Activated effector memory CD4-positive, alpha-beta T cell treated with anti-CD3 and anti-CD28 coated beads, Interleukin-2, amount 50 U/mL, for 16 hours (primary cell): ENCODE measurements around the gene CAMK1D.
"Not testable (repeated sequence)": the region's sequence is repeated elsewhere in the genome, so short reads cannot be mapped to it uniquely, and the experiment has no call there.

Experiments used
- DNase-seq: peaks from one replicate; pipeline ENCODE4 v3.0.0-alpha.2; 2020

Gene CAMK1D

DNA sequence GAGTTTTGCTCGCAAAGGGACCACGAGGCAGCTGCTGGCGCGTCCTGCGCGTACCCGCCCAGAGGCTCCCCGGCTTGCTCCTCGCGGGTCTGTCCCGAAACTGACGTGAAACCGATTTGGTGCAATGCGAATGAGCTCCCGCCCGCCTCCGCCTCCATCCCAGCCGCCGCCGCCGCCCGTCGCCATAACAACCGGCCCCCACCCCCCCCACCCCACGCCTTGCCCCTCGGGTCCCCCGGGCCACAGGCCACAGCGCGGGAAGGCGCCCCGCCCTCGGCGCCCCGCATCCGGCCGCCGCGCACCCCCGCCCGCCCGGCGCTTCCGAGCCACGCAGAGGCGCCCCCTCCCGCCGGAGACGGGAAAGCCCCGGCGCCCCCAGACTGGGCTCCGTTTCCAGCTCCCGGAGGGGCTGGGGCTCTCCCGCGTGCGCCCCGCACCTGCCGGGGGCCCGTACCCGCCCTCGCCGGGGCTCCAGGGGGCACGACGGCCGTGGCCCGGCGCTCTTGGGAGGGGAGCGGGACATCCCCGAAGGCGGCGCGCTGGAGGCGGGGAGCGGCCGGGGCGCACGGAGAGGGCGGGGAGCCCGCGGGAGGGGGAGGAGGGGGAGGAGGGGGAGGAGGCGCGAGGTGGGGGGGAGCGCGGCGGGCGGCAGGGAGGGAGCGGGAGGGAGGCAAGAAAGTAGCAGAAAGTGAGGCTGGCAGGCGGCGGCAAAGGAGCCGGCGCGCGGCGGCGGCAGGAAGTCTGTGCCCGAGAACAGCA is at the start of gene CAMK1D:
CAMK1D (plus strand) TSS at position 678 of the 759 bp plus-strand sequence.
- peak; percentile 95 for DNase-seq

DNA sequence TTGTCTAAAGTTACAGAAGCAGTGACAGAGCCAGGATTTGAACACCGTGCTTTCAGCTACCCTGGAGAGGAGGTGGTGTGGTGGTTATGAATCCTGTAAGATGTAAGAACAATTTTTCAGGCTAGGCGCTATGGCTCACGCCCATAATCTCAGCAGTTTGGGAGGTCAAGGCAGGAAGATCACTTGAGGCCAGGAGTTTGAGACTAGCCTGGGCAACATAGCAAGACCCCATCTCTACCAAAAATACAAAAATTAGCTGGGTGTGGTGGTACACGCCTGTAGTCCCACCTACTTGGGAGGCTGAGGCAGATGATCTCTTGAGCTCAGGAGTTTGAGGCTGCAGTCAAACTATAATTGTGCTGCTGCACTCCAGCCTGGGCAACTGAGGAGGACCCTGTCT is 48.3 kb upstream of the CAMK1D start:
- DNase-seq, result not testable (repeated sequence)

DNA sequence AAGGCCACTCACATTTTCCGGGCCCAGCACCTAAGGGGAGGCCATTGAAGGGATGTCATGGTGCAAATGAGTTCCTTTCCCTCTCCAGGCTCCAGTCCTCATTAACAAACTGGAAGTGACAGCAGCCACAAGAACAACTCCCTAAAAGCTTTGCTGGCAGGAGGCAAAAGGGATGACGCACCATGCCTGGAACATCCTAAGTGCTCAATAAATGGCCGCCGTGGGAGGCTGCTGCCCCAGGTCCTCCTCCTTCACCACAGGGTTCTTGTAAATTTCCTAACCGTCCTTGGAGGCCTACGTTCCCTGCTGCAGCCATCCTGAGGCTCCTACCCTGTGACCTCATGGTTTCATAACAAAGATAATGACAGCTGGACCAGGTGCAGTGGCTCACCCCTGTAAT is 41.3 kb upstream of the CAMK1D start:
- no peak for DNase-seq

DNA sequence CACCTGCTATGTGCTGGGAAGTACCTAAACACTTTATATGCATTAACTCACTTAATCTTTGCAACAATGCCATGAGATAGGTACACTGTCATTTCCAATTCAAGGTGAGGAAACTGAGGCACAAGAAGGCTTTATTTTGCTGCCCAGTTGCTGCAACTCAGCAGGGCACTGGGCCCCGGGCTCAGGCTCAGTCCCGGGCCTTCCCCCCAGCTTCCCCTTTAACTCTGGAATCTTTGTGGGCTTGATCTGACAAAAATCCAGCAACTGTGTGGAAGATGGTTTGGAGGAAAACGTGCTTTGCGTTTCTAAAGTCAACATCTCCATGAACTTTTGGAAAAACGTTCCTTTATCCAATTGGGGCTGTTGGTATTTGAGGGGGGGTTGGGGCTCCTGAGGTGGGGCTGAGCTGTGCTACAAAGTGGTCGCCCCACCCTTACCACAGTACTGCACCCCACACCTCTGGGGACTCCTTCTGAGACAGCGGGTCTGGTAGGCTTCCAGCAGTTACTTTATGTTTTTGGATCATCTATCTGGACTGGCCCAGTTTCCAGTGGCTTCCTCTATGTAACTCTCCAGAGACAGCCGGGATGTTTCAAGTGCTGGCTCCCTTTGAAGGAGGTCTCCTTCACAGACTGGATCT is 40.5 kb upstream of the CAMK1D start:
- no peak for DNase-seq

DNA sequence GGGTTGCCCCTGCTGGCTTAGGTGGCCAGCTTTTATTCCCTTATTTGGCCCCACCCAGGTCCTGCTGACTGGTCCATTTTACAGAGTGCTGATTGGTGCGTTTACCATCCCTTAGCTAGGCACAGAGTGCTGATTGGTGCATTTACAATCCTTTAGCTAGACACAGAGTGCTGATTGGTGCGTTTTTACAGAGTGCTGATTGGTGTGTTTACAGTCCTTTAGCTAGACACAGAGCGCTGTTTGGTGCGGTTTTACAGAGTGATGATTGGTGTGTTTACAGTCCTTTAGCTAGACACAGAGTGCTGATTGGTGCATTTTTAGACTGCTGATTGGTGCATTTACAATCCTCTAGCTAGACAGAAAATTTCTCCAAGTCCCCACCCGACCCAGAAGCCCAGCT is 39.6 kb upstream of the CAMK1D start:
- DNase-seq, result not testable (repeated sequence)

DNA sequence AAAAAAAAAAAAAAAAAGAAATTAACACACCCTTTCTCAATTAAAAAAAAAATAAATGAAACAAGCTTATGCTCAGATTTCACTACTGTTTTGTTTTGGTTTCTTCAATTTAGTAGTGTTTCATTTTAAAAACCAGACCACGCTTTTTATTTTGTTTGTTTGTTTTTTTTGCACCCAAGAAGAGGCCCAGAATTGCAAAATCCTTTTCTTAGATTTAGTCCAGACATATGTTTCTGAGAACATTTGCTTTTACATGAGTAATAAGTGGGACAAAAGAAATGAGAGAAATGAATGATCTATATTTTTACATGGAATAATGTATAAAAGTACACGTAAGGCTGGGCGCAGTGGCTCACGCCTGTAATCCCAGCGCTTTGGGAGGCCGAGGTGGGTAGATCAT is 34.5 kb upstream of the CAMK1D start:
- no peak for DNase-seq

DNA sequence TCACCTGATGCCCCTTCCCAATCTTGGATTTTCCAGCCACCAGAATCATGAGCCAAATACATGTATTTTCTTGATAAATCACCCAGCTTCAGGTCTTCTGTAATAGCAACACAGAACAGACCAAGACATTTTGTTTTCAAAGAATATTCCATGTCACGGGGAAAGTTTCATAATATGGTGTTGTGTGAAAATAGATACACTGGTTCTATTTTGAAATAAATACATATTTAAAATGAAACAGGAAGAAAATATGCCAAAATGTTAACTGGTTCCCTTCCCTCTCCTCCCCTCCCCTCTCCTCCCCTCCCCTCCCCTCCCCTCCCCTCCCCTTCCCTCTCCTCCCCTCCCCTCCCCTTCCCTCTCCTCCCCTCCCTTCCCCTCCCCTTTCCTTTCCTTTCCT is 30.3 kb upstream of the CAMK1D start:
- DNase-seq, result no peak

DNA sequence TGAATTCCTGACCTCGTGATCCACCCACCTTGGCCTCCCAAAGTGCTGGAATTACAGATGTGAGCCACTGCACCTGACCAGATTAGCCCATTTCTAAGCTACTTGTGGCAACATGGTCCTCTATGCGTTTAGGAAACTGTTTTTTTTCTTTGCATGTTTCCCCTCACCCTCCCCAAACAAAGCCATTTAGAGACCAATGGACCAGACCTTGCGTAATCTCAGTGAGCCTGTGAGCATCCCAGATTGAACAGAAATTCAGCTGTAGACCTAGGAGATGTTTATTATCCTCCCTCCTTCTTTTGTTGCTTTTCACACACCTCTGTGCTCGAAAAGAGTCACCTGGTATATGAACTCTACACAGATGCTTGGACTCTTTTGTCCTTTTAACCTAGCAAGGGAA is 28.5 kb upstream of the CAMK1D start:
- no peak for DNase-seq

DNA sequence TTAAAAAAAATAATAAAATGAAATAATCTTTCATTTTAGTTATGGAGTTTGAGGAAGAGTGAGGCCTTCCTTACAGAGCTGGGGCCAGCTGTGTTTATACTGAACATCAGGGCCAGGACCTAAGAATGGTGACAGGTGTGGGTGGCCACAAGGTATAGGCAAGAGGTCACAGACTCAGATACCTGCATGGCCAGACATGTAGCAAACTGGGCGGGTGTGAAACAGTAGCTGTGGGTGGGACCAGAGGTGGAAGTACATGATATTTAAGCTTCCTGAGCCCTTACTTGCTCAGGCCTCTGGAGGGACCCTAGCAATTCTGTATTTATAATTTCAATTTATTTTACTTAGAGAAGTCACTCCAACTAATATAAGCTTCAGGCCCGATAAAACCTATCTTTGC is 27.7 kb upstream of the CAMK1D start:
- no peak for DNase-seq

DNA sequence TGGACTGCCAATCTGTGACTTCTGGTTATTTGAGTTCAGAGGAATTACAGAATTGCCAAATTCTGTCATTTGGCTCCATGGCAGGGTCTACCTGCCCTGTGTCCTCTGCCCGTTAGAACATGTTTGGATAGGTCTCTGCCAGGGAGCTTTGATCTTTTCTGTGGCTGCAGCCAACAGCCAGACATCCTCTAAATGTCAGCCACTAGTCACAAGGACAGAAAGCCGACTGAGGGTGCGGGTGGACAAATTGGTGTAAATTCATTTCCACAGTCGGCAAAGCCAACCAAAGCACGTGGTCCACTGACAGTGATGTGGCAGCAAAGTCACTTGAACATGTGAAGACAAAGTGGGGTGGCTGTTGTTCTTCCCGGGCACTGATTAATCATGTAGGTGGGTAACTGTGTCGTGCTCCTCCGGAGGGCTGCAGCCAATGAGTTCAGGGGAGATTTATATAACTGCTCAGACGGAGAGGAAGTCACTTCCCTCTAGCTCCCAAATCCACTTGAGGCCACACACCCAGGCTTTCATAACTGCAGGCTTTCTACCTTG is 26.7 kb upstream of the CAMK1D start:
- no peak for DNase-seq

DNA sequence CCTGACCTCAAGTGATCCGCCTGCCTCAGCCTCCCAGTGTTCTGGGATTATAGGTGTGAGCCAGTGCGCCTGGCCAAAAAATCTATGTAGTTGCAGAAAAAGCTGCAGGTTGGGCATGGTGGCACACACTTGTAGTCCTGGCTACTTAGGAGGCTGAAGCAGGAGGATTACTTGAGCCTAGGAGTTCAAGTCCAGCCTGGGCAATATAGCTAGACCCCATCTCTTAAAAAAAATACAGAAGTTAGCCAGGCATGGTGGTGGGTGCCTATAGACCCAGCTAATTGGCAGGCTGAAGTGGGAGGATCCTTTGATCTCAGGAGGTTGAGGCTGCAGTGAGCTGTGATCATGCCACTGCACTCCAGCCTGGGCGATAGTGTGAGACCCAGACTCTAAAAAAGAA is 24.8 kb upstream of the CAMK1D start:
- DNase-seq, result no peak

DNA sequence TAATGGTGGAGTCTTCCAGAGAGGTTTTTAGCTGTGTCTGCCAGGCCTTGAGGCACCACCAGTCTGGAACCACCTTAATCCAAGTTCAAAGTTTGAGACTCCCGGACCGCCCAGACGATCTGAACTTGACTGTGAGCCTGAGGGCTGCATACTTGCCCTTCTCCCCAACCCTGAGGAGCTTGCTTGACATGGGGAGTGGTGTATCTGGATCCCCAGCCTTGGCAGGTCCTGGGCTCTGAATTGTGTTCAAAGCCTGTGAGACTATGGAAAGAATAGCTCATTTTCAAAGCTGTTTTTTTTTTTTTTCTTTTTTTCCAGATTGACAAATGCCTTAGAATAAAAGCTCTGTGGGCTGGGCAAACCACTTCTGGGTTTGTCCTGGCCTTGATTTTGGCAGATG is 22.3 kb upstream of the CAMK1D start:
- no peak for DNase-seq

DNA sequence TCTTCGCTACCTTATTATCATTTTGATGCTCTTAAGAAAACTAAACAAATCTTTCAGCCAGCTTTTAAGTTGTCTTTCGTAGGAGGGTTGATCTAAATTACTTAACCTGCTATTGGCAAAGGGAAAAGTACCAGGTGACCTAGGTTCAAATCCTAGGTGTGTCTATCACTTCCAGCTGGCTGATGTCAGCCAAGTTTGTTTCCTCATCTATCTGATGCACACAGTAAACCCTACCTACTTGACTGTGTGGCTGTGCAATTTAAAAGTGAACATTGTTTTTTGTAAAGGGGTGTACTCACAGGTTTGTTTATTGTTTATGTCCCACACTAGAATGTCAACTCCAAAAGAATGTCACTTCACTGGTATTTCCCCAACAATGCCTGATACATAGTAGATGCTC is 21.9 kb upstream of the CAMK1D start:
- DNase-seq, result no peak

DNA sequence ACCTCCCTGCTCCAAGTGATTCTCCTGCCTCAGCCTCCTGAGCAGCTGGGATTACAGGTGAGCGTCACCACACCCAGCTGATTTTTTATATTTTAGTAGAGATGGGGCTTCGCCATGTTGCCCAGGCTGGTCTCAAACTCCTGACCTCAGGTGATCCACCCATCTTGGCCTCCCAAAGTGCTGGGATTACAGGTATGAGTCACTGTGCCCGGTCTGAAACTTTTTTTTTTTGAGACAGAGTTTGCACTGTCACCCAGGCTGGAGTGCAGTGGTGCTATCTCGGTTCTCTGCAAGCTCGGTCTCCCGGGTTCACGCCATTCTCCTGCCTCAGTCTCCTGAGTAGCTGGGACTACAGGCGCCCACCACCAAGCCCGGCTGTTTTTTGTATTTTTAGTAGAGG is 21.0 kb upstream of the CAMK1D start:
- DNase-seq, result not testable (repeated sequence)

DNA sequence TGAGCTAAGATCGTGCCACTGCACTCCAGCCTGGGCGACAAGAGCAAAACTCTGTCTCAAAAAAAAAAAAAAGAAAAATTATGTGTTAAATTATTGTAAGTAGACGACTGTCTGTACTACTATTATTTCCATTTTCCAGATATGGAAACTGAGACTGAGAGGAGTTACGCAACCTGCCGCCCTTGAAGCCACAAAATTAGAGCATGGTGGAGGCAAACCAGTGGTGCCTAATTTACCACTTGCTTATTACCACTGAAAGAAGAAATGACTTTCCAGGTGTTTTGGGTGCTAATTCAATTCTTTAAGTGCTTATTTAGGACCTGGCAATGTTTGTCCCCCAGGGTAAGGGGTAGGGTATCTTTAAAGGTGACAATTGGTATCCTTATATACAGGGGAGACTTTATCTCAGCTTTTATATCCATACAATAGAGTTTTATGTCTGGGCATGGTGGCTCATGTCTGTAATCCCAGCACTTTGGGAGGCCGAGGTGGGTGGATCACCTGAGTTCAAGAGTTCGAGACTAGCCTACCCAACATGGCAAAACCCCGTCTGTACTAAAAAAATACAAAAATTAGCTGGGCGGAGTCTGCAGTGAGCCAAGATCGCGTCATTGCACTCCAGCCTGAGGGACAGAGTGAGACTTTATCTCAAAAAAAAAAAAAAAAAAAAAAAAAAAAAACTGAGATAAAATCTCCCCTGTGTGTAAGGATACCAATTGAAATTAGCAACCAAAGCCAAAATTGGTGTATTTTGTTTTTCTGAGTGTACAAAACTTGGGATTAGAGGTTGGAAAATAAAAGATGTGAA is 16.6 kb upstream of the CAMK1D start:
- no peak for DNase-seq

DNA sequence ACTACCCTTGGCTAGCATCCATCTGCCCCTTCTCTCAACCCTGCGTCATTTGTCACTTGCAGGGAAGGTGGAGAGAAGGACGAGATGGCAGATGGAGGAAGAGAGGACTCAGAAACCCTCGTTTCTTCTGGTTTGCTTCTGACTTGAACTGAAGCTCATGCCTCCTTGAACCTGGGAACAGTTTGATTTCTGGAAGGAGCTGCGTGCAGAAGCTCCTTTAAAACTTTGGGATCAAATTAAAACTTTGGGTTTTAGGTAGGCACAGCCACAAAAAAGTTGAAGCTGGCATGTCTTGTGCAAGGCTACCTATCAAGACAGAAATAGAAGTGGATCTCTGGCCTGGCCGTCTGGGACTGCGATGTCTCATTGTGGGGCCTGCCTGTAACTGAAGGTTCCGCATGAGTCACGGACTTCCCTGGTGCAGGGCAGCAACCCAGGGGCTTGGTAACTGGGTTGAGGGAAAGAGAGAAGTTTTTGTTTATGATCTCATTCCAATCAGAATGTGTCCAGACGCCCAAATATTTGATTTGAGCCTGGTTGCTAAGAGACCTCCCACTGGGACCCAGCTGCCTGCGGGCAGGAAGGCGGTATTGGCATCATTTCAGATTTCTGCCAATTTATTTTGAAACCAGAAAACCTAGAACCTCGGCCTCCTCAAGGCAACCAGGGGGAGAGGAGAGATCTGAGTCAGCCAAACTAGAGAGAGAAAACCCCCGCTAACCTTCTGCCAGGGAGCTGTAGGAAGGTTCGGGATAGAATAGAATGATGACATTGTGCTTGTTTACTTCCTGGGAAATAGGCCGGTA is 15.8 kb upstream of the CAMK1D start:
- peak; percentile 79 for DNase-seq

DNA sequence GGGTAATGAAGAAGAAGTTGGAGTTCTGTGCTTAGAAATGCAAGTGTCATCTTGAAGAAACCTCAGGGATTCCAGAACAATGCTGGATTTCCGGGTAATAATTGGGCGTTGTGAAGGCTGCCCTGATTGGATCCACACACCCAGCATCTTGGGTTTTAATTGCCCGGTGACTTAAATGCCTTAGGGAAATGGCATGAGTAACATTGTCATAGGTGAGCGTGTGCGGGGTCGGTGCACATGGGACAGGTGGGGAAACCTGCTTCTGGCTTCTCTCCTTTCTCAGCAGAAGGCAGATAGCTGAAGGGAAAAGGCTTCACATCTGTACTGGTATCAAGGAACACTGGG is 15.2 kb upstream of the CAMK1D start:
- no peak for DNase-seq

DNA sequence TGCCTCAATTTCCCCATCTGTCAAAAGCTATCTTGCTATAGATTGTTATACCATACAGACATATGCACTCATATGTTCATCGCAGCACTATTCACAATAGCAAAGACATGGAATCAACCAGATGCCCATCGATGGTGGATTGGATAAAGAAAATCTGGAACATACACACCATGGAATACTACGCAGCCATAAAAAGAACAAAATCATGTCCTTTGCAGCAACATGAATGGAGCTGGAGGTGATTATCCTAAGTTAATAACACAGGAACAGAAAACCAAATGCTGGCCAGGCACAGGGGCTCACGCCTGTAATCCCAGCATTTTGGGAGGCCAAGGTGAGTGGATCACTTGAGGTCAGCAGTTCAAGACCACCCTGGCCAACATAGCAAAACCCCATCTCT is 14.2 kb upstream of the CAMK1D start:
- not testable (repeated sequence) for DNase-seq

DNA sequence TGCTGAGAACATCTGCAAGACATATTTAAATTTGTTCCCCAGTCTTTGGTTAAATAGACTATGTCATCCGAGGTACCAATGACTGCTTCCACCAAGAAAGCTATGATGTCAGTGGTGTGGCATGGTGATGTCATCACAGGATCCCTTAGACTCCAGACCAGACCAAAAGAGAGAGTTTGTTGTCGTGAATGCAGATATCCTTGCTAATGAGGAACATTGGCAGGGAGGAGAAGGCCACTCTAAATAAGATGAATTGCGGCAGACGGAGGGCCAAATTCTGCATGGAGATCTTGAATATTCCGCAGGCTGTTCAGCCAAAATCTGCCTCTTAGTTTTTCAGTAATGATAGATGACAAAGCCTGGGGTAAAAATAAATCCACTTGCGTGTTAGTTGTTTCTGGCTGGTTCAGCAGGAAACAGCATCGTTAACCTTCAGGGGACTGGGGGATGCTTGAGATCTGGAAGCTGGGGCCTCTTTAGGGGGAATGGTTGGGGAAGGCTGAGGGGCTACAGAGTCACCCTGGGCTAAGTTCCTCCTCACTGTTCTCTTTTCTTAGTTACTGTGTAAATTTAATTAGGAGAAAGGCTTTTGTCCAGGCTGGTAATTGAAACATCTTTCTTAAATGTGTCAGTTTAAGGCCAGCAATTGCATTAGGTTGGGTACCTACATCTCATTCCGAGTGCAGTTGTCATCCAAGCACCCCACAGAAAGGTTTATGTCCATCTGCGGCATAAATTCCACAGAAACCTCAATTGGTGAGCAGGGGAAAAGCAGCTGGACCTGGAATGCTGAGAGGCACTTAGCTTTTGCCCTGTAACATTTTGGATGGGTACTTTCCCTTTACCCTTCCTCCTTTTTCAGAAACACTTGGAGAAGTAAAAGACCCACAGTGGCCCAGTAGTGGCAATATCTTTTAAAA is 11.6 kb upstream of the CAMK1D start:
- DNase-seq, result no peak

DNA sequence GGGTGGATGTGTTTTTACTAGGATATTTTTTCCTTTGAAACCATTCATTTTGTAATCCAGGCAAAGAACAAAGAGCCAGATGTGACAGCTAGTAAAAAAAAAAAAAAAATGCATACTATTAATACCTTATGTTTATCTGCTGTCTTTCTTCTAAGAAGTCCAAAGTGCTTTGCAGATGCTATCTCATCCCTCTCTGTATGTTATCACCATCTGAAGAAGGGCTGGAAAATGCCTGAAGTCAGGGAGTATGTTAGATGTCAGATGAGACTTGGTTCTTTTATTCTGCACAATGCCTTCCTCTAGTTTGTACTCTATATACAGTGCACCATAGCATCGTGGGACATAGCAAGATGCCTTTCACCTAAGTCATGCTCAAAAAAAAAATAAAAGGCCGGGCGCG is 10.4 kb upstream of the CAMK1D start:
- no peak for DNase-seq

DNA sequence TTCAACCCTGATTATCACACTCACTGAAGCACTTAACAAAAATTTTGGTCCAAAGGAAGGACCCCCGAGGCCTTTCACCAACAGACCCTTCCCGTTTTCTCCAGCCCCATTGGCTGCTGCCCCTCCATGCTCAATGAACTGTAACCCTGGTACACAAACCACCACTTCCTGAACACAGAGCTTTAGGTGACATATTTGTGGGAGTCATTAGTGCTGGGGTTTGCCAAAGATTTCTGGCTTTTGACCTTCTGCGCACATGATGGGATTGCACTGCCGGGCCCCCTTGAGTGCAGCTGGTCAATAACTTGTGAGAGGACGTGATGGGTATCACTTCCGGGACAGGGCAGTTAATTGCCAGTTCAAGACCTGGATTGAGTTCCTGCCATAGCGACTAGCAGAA is 9.0 kb upstream of the CAMK1D start:
- DNase-seq, result no peak

DNA sequence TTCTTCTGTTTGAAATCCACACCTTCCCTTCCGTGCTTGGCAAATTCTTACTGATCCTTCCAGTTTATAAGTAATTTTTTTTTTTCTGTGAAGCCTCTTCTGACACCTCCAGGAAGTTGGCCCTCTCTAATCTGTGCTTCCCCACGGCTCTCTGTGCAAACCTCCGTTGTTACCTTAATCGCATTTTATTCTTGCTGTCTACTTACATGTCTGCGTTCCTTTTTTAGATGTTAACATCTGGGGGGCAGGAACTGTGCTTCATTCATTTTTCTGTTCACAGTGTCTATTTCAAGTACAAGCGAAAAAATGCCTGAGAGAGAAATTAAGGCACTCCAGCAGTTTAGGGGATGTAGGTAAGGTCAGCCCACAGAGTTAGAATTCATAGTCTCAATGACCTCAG is 8.4 kb upstream of the CAMK1D start:
- no peak for DNase-seq
